Astrocyte (in vitro differentiated cells and primary cell): ENCODE data around the gene PTPN6. TPM values are rescaled to one million over a fixed set of nuclear protein-coding genes. Genes with fewer than 3 reads are reported as not detected.

Experiments
- DNase-seq: peaks from one replicate; pipeline ENCODE4 v3.0.0-alpha.2; 2010; ENCODE audit warnings: low read depth
- FAIRE-seq: peaks from 2 replicates; lab custom pipeline; 2011; peaks lifted over from hg19 to GRCh38; lab: Jason Lieb, UNC
- H2AFZ ChIP-seq: 2 replicates; pipeline ENCODE4 v1.6.0; 2012; ENCODE audit warnings: low read depth, low read length, inconsistent platforms
- H3K27ac ChIP-seq: 2 replicates; pipeline ENCODE4 v1.5.1; 2011; ENCODE audit warnings: low read depth, low read length, inconsistent platforms
- H3K27me3 ChIP-seq: 2 replicates; pipeline ENCODE4 v1.6.0; 2011; ENCODE audit warnings: low read length, inconsistent platforms; ENCODE audit not compliant: insufficient read depth
- H3K36me3 ChIP-seq: 2 replicates; pipeline ENCODE4 v1.5.1; 2011; ENCODE audit warnings: low read length, inconsistent platforms; ENCODE audit not compliant: insufficient read depth
- H3K4me1 ChIP-seq: 2 replicates; pipeline ENCODE4 v1.5.1; 2011; ENCODE audit warnings: low read length, inconsistent platforms; ENCODE audit not compliant: insufficient read depth
- H3K4me2 ChIP-seq: 2 replicates; pipeline ENCODE4 v1.6.0; 2012; ENCODE audit warnings: low read length, inconsistent platforms
- H3K4me3 ChIP-seq: 2 replicates; pipeline ENCODE4 v1.5.1; 2011; ENCODE audit warnings: low read depth, mild to moderate bottlenecking, low read length, inconsistent platforms; ENCODE audit not compliant: insufficient read depth
- H3K79me2 ChIP-seq: 2 replicates; pipeline ENCODE4 v1.6.0; 2012; ENCODE audit warnings: mild to moderate bottlenecking, low read length, inconsistent platforms; ENCODE audit not compliant: insufficient read depth
- H3K9ac ChIP-seq: 2 replicates; pipeline ENCODE4 v1.6.0; 2012; ENCODE audit warnings: mild to moderate bottlenecking, low read length, inconsistent platforms
- H3K9me3 ChIP-seq: 2 replicates; pipeline ENCODE4 v1.5.1; 2012; ENCODE audit warnings: low read depth, mild to moderate bottlenecking, low read length, inconsistent platforms; ENCODE audit not compliant: insufficient read depth
- H4K20me1 ChIP-seq: 2 replicates; pipeline ENCODE4 v1.6.0; 2012; ENCODE audit warnings: low read length, inconsistent platforms; ENCODE audit not compliant: insufficient read depth
- H3K27ac Mint-ChIP-seq: one replicate; pipeline ENCODE4 v1.8.0; 2021; ENCODE audit warnings: mild to moderate bottlenecking, mixed read lengths; ENCODE audit not compliant: unreplicated experiment
- H3K27me3 Mint-ChIP-seq: one replicate; pipeline ENCODE4 v1.8.0; 2021; ENCODE audit warnings: low read depth, mixed read lengths; ENCODE audit not compliant: unreplicated experiment
- H3K36me3 Mint-ChIP-seq: one replicate; pipeline ENCODE4 v1.8.0; 2021; ENCODE audit warnings: low read depth, mixed read lengths; ENCODE audit not compliant: unreplicated experiment
- H3K4me1 Mint-ChIP-seq: one replicate; pipeline ENCODE4 v1.8.0; 2021; ENCODE audit warnings: low read depth, mixed read lengths; ENCODE audit not compliant: unreplicated experiment
- H3K4me3 Mint-ChIP-seq: one replicate; pipeline ENCODE4 v1.8.0; 2021; ENCODE audit warnings: mild to moderate bottlenecking, moderate library complexity, mixed read lengths; ENCODE audit not compliant: unreplicated experiment
- H3K9me3 Mint-ChIP-seq: one replicate; pipeline ENCODE4 v1.8.0; 2021; ENCODE audit warnings: mild to moderate bottlenecking, mixed read lengths; ENCODE audit not compliant: unreplicated experiment
- EZH2 ChIP-seq: IDR thresholded peaks from 2 replicates; pipeline ENCODE4 v1.6.1; 2012; ENCODE audit warnings: mild to moderate bottlenecking, low read length, inconsistent platforms; ENCODE audit not compliant: insufficient read depth
- total RNA-seq: library from RNA; stranded (reverse); gene quantifications from 2 replicates; pipeline ENCODE4 v1.2.1, GENCODE V29; 2021
- TF ChIP-seq, protein P1 (sequence below): IDR thresholded peaks from 2 replicates; pipeline ENCODE4 v1.5.1; 2011; ENCODE audit warnings: low read depth, mild to moderate bottlenecking, inconsistent platforms, low read length, moderate library complexity; ENCODE audit not compliant: insufficient read depth

The PTPN6 gene
- total RNA-seq, 1 donor from 2014 or later = 8.9 TPM

DNA sequence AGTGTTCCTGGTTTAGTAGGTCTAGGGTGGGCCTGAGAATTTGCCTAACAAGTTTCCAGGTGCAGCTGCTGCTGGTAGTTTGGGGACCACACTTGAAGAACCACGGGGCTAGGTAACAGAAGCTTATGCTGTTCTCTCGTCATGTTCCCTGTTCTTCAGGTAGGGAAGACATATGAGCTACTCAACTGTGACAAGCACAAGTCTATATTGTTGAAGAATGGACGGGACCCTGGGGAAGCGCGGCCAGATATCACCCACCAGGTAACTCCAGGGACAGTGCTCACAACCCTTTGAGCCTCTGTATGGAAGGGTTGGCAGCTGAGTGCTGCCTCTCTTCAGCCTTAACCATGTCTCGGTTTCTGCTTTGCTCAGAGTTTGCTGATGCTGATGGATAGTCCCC lies 23.0 kb downstream of the PTPN6 start:
- Histone ChIP-seq H3K79me2 (peaks cover 45% of the 10 kb centered on the region), H3K9ac (no peak overlapping the region), H3K36me3 (peaks cover 45% of the 10 kb centered on the region), H3K4me3 (no peak overlapping the region), H4K20me1 (no peaks in the 10 kb centered on the region), H3K4me1 (peaks cover 5% of the 10 kb centered on the region), H3K4me2 (no peak overlapping the region), H3K27ac (no peak overlapping the region), H2AFZ (no peak overlapping the region), H3K27me3 (no peaks in the 10 kb centered on the region), H3K9me3 (no peaks in the 10 kb centered on the region)
- Mint-ChIP-seq H3K27ac (no peak overlapping the region), H3K27me3 (no peaks in the 10 kb centered on the region), H3K4me3 (no peak overlapping the region), H3K4me1 (peaks cover 12% of the 10 kb centered on the region), H3K36me3 (peaks cover 12% of the 10 kb centered on the region), H3K9me3 (no peaks in the 10 kb centered on the region)
- no peak for DNase-seq
- no peak for FAIRE-seq
- TF ChIP-seq EZH2 = no peak
- TF ChIP-seq, protein P1, sequence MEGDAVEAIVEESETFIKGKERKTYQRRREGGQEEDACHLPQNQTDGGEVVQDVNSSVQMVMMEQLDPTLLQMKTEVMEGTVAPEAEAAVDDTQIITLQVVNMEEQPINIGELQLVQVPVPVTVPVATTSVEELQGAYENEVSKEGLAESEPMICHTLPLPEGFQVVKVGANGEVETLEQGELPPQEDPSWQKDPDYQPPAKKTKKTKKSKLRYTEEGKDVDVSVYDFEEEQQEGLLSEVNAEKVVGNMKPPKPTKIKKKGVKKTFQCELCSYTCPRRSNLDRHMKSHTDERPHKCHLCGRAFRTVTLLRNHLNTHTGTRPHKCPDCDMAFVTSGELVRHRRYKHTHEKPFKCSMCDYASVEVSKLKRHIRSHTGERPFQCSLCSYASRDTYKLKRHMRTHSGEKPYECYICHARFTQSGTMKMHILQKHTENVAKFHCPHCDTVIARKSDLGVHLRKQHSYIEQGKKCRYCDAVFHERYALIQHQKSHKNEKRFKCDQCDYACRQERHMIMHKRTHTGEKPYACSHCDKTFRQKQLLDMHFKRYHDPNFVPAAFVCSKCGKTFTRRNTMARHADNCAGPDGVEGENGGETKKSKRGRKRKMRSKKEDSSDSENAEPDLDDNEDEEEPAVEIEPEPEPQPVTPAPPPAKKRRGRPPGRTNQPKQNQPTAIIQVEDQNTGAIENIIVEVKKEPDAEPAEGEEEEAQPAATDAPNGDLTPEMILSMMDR = no peak

DNA sequence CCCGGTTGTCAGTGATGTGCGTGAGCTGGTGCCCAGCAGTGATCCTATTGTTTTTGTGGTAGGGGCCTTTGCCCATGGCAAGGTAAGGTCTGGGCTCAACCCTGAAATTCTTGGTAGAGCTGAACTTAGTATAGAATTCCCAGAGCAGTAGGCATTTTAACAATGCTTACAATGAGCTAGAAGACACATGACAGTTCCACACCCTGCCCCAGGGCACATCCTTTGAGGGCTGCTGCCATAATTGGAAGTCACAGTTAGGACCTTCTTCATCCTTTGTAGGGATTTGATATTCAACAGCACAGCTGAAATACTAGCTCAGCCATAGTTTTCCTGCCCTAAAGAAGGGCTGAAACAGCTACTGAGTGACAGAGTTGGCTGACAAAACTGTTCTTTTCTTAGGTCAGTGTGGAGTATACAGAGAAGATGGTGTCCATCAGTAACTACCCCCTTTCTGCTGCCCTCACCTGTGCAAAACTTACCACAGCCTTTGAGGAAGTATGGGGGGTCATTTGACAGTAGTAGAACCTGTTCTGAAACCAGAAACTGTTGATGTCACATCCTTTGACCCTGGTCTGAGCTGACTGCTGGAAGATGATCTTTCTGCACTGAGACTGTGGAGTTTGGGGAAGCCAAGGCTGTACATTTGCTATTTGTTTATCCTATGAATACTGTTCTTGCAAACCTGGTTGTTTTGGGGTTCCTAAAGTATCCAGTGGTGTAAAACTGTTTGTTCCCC lies 24.3 kb downstream of the PTPN6 start:
- Histone ChIP-seq H4K20me1 (no peaks in the 10 kb centered on the region), H3K27ac (no peak overlapping the region), H3K27me3 (no peaks in the 10 kb centered on the region), H3K36me3 (peaks cover 43% of the 10 kb centered on the region), H3K9ac (no peak overlapping the region), H3K79me2 (peaks cover 33% of the 10 kb centered on the region), H3K4me1 (peaks cover 3% of the 10 kb centered on the region), H2AFZ (no peak overlapping the region), H3K4me3 (no peak overlapping the region), H3K4me2 (no peak overlapping the region), H3K9me3 (no peaks in the 10 kb centered on the region)
- no peaks in the 10 kb centered on the region for H3K9me3 Mint-ChIP-seq
- H3K4me3 Mint-ChIP-seq = no peak overlapping the region
- TF ChIP-seq, protein P1 = no peak
- TF ChIP-seq EZH2 = no peak
- peaks cover 14% of the 10 kb centered on the region for H3K36me3 Mint-ChIP-seq
- FAIRE-seq (no peak), DNase-seq (no peak)
- H3K27me3 Mint-ChIP-seq = no peaks in the 10 kb centered on the region
- H3K27ac Mint-ChIP-seq = no peak overlapping the region
- peaks cover 11% of the 10 kb centered on the region for H3K4me1 Mint-ChIP-seq

DNA sequence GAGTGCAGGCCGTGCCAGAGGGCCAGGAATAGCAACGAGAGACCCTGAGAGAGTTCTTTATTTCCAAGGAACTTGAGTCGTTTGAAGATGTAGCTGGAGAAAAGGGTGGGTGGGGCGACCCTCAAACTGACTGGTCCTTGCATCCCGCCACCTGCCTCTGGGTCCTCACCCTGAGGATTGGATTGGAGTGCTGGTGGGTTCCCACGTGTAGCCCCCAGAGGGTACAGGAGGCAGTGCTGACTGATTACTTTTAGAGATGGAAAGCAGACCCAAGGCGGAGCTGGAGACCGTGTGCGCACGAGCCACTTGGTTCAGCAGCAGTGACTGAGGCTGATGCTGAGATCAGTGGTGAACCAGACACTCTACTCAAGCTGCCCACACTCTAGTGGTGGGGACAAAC lies 26.5 kb downstream of the PTPN6 start:
- peaks cover 17% of the 10 kb centered on the region for H3K36me3 Mint-ChIP-seq
- H3K4me1 ChIP-seq = no peaks in the 10 kb centered on the region
- H2AFZ ChIP-seq = no peak overlapping the region
- peaks cover 12% of the 10 kb centered on the region for H3K79me2 ChIP-seq
- FAIRE-seq = no peak
- DNase-seq = no peak
- H3K27ac Mint-ChIP-seq = no peak overlapping the region
- H3K9me3 ChIP-seq = no peaks in the 10 kb centered on the region
- no peaks in the 10 kb centered on the region for H4K20me1 ChIP-seq
- H3K27me3 Mint-ChIP-seq = no peaks in the 10 kb centered on the region
- H3K4me2 ChIP-seq = no peak overlapping the region
- TF ChIP-seq EZH2 = no peak
- TF ChIP-seq, protein P1 = no peak
- peaks cover 50% of the 10 kb centered on the region for H3K36me3 ChIP-seq
- no peak overlapping the region for H3K9ac ChIP-seq
- no peak overlapping the region for H3K27ac ChIP-seq
- no peak overlapping the region for H3K4me3 ChIP-seq
- no peaks in the 10 kb centered on the region for H3K27me3 ChIP-seq
- no peak overlapping the region for H3K4me3 Mint-ChIP-seq
- H3K9me3 Mint-ChIP-seq = no peaks in the 10 kb centered on the region
- H3K4me1 Mint-ChIP-seq = peaks cover under 1% of the 10 kb centered on the region
